AG10803 (cell line): ENCODE results near the gene ZNF98.

Source experiments
- DNase-seq: peaks from one replicate; pipeline ENCODE4 v3.0.0; 2010; ENCODE audit warnings: low read depth
- H3K4me3 ChIP-seq: 2 replicates; pipeline ENCODE4 v1.5.1; 2011; ENCODE audit warnings: mild to moderate bottlenecking, low read length, control low read depth
- TF ChIP-seq, protein P1 (sequence below): conservative IDR thresholded peaks from 2 replicates; pipeline ENCODE4 v1.5.1; 2011; ENCODE audit warnings: mild to moderate bottlenecking, low read length, control low read depth, inconsistent platforms

Gene ZNF98

DNA sequence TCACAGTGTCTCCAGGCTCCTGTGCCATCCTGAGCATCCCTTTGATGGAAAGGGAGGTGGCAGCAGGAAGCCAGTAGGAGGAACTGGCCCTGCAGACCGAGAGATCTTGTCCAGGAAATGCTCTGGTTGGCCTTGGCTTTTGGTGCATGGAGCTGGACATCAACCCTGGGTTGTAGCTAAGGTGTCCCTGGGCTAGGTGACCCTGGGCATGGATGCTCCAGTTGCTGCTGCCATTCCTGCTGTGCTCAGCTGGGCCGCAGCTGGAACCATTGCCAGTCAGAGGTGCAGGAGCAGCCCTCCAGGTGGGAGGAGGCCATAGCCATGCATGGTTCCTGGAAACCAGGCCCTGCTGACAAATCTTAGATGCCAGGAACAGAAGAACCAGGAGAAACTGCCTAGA, 67.5 kb downstream of the ZNF98 start:
- TF ChIP-seq, protein P1, sequence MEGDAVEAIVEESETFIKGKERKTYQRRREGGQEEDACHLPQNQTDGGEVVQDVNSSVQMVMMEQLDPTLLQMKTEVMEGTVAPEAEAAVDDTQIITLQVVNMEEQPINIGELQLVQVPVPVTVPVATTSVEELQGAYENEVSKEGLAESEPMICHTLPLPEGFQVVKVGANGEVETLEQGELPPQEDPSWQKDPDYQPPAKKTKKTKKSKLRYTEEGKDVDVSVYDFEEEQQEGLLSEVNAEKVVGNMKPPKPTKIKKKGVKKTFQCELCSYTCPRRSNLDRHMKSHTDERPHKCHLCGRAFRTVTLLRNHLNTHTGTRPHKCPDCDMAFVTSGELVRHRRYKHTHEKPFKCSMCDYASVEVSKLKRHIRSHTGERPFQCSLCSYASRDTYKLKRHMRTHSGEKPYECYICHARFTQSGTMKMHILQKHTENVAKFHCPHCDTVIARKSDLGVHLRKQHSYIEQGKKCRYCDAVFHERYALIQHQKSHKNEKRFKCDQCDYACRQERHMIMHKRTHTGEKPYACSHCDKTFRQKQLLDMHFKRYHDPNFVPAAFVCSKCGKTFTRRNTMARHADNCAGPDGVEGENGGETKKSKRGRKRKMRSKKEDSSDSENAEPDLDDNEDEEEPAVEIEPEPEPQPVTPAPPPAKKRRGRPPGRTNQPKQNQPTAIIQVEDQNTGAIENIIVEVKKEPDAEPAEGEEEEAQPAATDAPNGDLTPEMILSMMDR, result no peak
- H3K4me3 ChIP-seq, result no peak overlapping the region
- DNase-seq, result no peak
